Measurements from ENCODE around the gene SH3GL1. TPM values are rescaled to one million over a fixed set of nuclear protein-coding genes. Genes with fewer than 3 reads are reported as not detected.

SH3GL1 gene
- total and polyA plus RNA-seq, 2 donors from 2014 or later = 34.8 to 52.7 TPM

DNA sequence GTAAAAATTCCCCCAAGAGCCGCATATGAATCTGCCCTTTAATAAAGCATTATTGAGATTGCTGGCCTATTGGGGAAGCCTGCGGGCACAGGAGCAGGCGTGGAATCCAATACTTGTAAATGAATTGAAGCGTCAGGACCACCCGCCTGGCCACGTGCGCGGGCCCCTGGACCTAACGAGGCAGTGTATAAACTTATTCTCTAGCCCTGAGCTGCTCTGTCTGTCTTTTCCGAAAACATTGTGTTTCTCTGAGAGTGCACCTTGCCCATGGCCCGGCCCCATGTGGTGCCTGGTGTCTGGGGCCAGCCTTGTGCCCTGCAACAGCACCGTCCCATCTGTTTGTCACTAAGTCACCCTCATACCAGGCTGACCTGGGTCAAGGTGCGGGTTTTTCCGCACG is 42.8 kb upstream of the SH3GL1 start:
- TF ChIP-seq, protein P1, sequence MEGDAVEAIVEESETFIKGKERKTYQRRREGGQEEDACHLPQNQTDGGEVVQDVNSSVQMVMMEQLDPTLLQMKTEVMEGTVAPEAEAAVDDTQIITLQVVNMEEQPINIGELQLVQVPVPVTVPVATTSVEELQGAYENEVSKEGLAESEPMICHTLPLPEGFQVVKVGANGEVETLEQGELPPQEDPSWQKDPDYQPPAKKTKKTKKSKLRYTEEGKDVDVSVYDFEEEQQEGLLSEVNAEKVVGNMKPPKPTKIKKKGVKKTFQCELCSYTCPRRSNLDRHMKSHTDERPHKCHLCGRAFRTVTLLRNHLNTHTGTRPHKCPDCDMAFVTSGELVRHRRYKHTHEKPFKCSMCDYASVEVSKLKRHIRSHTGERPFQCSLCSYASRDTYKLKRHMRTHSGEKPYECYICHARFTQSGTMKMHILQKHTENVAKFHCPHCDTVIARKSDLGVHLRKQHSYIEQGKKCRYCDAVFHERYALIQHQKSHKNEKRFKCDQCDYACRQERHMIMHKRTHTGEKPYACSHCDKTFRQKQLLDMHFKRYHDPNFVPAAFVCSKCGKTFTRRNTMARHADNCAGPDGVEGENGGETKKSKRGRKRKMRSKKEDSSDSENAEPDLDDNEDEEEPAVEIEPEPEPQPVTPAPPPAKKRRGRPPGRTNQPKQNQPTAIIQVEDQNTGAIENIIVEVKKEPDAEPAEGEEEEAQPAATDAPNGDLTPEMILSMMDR (IDR thresholded peaks at IDR 0.05; ENCODE audit: borderline replicate concordance, extremely low read depth, insufficient read depth) = no peak
- no peak for FAIRE-seq
- H3K27me3 ChIP-seq (ENCODE audit: control insufficient read depth, insufficient read depth, low read length) = no peaks in the 10 kb centered on the region
- H3K4me3 ChIP-seq (ENCODE audit: low read length in 3 of 3) = no peak overlapping the region
- no peak overlapping the region for H3K9ac ChIP-seq (ENCODE audit: low read length in 3 of 3)
- H3K36me3 ChIP-seq (ENCODE audit: control insufficient read depth in 2 of 3, insufficient read depth in 3 of 3, low read length in 3 of 3) = peaks cover 0 to 25% (median 4%) of the 10 kb centered on the region in 3 donors
- H3K9me3 ChIP-seq (ENCODE audit: control insufficient read depth in 2 of 3, insufficient read depth in 1 of 3, low read length in 3 of 3) = no peaks in the 10 kb centered on the region
- intact Hi-C loops (cut with DNase I) = no loop called here
- no peak overlapping the region for H3K27ac ChIP-seq (ENCODE audit: low read depth in 2 of 2, low read length in 2 of 2)
- DNase-seq = no peak
- H3K4me1 ChIP-seq (ENCODE audit: control insufficient read depth in 2 of 3, insufficient read depth in 2 of 3, low read depth in 1 of 3, low read length in 3 of 3) = no peaks in the 10 kb centered on the region

DNA sequence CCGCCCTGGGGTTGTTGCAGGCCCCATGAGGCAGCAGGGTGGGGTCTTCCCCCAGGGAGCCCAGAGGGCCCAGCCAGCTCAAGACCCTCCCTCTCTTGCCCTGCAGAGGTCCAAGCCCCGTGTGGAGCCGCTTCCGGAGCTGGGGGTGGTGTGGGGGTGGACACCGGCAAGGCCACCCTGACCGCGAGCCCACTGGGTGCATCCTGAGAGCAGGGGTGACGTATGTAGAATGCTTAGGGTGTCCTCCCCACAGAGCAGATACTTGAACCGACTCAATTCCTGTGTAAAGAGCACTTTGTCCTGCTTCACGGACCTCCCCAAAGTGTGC is 42.4 kb upstream of the SH3GL1 start:
- FAIRE-seq = no peak
- Histone ChIP-seq H3K36me3 (ENCODE audit: control insufficient read depth in 2 of 3, insufficient read depth in 3 of 3, low read length in 3 of 3) (peaks cover 0 to 24% (median 4%) of the 10 kb centered on the region in 3 donors), H3K9ac (ENCODE audit: low read length in 3 of 3) (no peak overlapping the region), H3K9me3 (ENCODE audit: control insufficient read depth in 2 of 3, insufficient read depth in 1 of 3, low read length in 3 of 3) (no peaks in the 10 kb centered on the region), H3K27me3 (ENCODE audit: control insufficient read depth, insufficient read depth, low read length) (no peaks in the 10 kb centered on the region), H3K4me3 (ENCODE audit: low read length in 3 of 3) (no peak overlapping the region), H3K4me1 (ENCODE audit: control insufficient read depth in 2 of 3, insufficient read depth in 2 of 3, low read depth in 1 of 3, low read length in 3 of 3) (no peaks in the 10 kb centered on the region), H3K27ac (ENCODE audit: low read depth in 2 of 2, low read length in 2 of 2) (no peak overlapping the region)
- intact Hi-C loops (cut with DNase I) = no loop called here
- TF ChIP-seq, protein P1 (IDR thresholded peaks at IDR 0.05; ENCODE audit: borderline replicate concordance, extremely low read depth, insufficient read depth) = no peak
- DNase-seq = no peak

DNA sequence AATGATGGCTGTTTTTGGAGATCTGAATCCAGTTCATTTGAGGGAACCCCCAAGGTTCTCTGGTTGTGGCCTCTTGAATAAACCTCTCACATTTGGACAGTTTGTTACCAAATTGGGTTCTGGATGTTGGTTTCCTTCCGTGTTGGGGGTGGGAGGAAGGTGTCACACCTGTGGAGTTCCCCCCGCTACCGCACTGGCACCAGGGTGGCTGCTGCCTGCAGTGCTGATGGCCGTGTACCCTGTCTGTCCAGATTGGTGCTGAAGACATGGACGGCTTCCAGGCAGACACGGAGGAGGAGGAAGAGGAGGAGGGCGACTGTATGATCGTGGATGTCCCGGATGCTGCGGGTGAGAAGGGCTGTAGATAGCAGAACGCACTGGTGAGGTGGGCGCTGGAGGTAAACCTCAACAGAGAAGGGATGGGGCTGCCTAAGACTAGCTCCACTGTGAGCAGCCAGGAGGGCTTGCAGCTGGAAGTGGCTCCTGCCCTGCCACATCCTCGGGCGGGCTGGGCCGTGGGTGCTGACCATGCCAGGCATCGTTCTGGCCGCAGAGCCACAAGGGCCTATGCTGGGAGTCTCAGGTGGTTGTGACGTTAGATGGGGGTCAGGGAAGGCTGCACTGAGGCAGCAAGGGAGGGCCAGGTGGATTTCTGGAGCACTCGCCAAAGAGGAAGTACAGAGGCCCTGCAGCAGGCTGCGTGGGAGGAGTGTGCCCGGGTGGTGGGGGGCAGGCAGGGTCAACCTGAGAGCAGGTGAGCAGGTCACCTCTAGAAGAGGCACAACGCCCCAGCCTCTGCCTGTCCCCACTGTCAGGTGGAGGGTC is 41.9 kb upstream of the SH3GL1 start:
- Histone ChIP-seq H3K4me3 (ENCODE audit: low read length in 3 of 3) (no peak overlapping the region), H3K9ac (ENCODE audit: low read length in 3 of 3) (no peak overlapping the region), H3K4me1 (ENCODE audit: control insufficient read depth in 2 of 3, insufficient read depth in 2 of 3, low read depth in 1 of 3, low read length in 3 of 3) (no peaks in the 10 kb centered on the region), H3K27me3 (ENCODE audit: control insufficient read depth, insufficient read depth, low read length) (no peaks in the 10 kb centered on the region), H3K27ac (ENCODE audit: low read depth in 2 of 2, low read length in 2 of 2) (no peak overlapping the region), H3K9me3 (ENCODE audit: control insufficient read depth in 2 of 3, insufficient read depth in 1 of 3, low read length in 3 of 3) (no peaks in the 10 kb centered on the region), H3K36me3 (ENCODE audit: control insufficient read depth in 2 of 3, insufficient read depth in 3 of 3, low read length in 3 of 3) (peaks cover 0 to 22% (median 4%) of the 10 kb centered on the region in 3 donors)
- no peak for FAIRE-seq
- peak in 1 of 5 donors; percentile 49 for DNase-seq
- intact Hi-C loops (cut with DNase I) = no loop called here
- TF ChIP-seq, protein P1 (IDR thresholded peaks at IDR 0.05; ENCODE audit: borderline replicate concordance, extremely low read depth, insufficient read depth) = no peak

Measured in kidney (tissue), 14 donors.